Astrocyte (in vitro differentiated cells and primary cell): ENCODE results near the gene HIVEP2. TPM values are rescaled to one million over a fixed set of nuclear protein-coding genes. Genes with fewer than 3 reads are reported as not detected.

ENCODE experiments used
- DNase-seq: peaks from one replicate; pipeline ENCODE4 v3.0.0-alpha.2; 2010; ENCODE audit warnings: low read depth
- FAIRE-seq: peaks from 2 replicates; lab custom pipeline; 2011; peaks lifted over from hg19 to GRCh38; lab: Jason Lieb, UNC
- H2AFZ ChIP-seq: 2 replicates; pipeline ENCODE4 v1.6.0; 2012; ENCODE audit warnings: low read depth, low read length, inconsistent platforms
- H3K27ac ChIP-seq: 2 replicates; pipeline ENCODE4 v1.5.1; 2011; ENCODE audit warnings: low read depth, low read length, inconsistent platforms
- H3K27me3 ChIP-seq: 2 replicates; pipeline ENCODE4 v1.6.0; 2011; ENCODE audit warnings: low read length, inconsistent platforms; ENCODE audit not compliant: insufficient read depth
- H3K36me3 ChIP-seq: 2 replicates; pipeline ENCODE4 v1.5.1; 2011; ENCODE audit warnings: low read length, inconsistent platforms; ENCODE audit not compliant: insufficient read depth
- H3K4me1 ChIP-seq: 2 replicates; pipeline ENCODE4 v1.5.1; 2011; ENCODE audit warnings: low read length, inconsistent platforms; ENCODE audit not compliant: insufficient read depth
- H3K4me2 ChIP-seq: 2 replicates; pipeline ENCODE4 v1.6.0; 2012; ENCODE audit warnings: low read length, inconsistent platforms
- H3K4me3 ChIP-seq: 2 replicates; pipeline ENCODE4 v1.5.1; 2011; ENCODE audit warnings: low read depth, mild to moderate bottlenecking, low read length, inconsistent platforms; ENCODE audit not compliant: insufficient read depth
- H3K79me2 ChIP-seq: 2 replicates; pipeline ENCODE4 v1.6.0; 2012; ENCODE audit warnings: mild to moderate bottlenecking, low read length, inconsistent platforms; ENCODE audit not compliant: insufficient read depth
- H3K9ac ChIP-seq: 2 replicates; pipeline ENCODE4 v1.6.0; 2012; ENCODE audit warnings: mild to moderate bottlenecking, low read length, inconsistent platforms
- H3K9me3 ChIP-seq: 2 replicates; pipeline ENCODE4 v1.5.1; 2012; ENCODE audit warnings: low read depth, mild to moderate bottlenecking, low read length, inconsistent platforms; ENCODE audit not compliant: insufficient read depth
- H4K20me1 ChIP-seq: 2 replicates; pipeline ENCODE4 v1.6.0; 2012; ENCODE audit warnings: low read length, inconsistent platforms; ENCODE audit not compliant: insufficient read depth
- H3K27ac Mint-ChIP-seq: one replicate; pipeline ENCODE4 v1.8.0; 2021; ENCODE audit warnings: mild to moderate bottlenecking, mixed read lengths; ENCODE audit not compliant: unreplicated experiment
- H3K27me3 Mint-ChIP-seq: one replicate; pipeline ENCODE4 v1.8.0; 2021; ENCODE audit warnings: low read depth, mixed read lengths; ENCODE audit not compliant: unreplicated experiment
- H3K36me3 Mint-ChIP-seq: one replicate; pipeline ENCODE4 v1.8.0; 2021; ENCODE audit warnings: low read depth, mixed read lengths; ENCODE audit not compliant: unreplicated experiment
- H3K4me1 Mint-ChIP-seq: one replicate; pipeline ENCODE4 v1.8.0; 2021; ENCODE audit warnings: low read depth, mixed read lengths; ENCODE audit not compliant: unreplicated experiment
- H3K4me3 Mint-ChIP-seq: one replicate; pipeline ENCODE4 v1.8.0; 2021; ENCODE audit warnings: mild to moderate bottlenecking, moderate library complexity, mixed read lengths; ENCODE audit not compliant: unreplicated experiment
- H3K9me3 Mint-ChIP-seq: one replicate; pipeline ENCODE4 v1.8.0; 2021; ENCODE audit warnings: mild to moderate bottlenecking, mixed read lengths; ENCODE audit not compliant: unreplicated experiment
- EZH2 ChIP-seq: IDR thresholded peaks from 2 replicates; pipeline ENCODE4 v1.6.1; 2012; ENCODE audit warnings: mild to moderate bottlenecking, low read length, inconsistent platforms; ENCODE audit not compliant: insufficient read depth
- total RNA-seq: library from RNA; stranded (reverse); gene quantifications from 2 replicates; pipeline ENCODE4 v1.2.1, GENCODE V29; 2021
- TF ChIP-seq, protein P1 (sequence below): IDR thresholded peaks from 2 replicates; pipeline ENCODE4 v1.5.1; 2011; ENCODE audit warnings: low read depth, mild to moderate bottlenecking, inconsistent platforms, low read length, moderate library complexity; ENCODE audit not compliant: insufficient read depth

The HIVEP2 gene
- total RNA-seq, 1 donor from 2014 or later = 21.2 TPM

DNA sequence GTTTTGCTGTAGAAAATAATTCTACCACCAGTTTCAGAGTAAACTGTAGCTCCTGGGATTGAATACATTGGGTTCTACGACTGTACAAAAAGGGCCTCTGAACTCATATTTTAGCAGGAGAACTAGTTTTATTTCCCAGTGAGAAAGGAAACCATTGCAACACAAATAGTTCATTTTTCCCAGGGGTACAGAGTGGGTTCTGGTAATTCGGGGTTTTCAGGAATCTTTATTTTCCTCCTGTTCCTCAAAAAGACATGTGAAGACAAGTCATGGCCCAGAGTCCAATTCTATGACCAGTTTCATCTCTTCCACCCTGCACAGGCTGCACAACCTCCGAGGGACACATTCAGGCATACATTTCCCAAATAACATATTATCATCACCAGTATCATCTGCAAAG is 222.1 kb downstream of the HIVEP2 start:
- H3K36me3 Mint-ChIP-seq = peaks cover 4% of the 10 kb centered on the region
- H3K9ac ChIP-seq = no peak overlapping the region
- H3K27me3 ChIP-seq = no peaks in the 10 kb centered on the region
- no peak overlapping the region for H2AFZ ChIP-seq
- no peak for DNase-seq
- H3K4me1 ChIP-seq = peaks cover 7% of the 10 kb centered on the region
- no peak overlapping the region for H3K27ac Mint-ChIP-seq
- no peak for FAIRE-seq
- H3K4me3 ChIP-seq = no peak overlapping the region
- H3K4me3 Mint-ChIP-seq = no peak overlapping the region
- no peaks in the 10 kb centered on the region for H4K20me1 ChIP-seq
- no peaks in the 10 kb centered on the region for H3K27me3 Mint-ChIP-seq
- no peaks in the 10 kb centered on the region for H3K79me2 ChIP-seq
- H3K9me3 Mint-ChIP-seq = peaks cover 11% of the 10 kb centered on the region
- H3K27ac ChIP-seq = no peak overlapping the region
- no peaks in the 10 kb centered on the region for H3K36me3 ChIP-seq
- TF ChIP-seq, protein P1, sequence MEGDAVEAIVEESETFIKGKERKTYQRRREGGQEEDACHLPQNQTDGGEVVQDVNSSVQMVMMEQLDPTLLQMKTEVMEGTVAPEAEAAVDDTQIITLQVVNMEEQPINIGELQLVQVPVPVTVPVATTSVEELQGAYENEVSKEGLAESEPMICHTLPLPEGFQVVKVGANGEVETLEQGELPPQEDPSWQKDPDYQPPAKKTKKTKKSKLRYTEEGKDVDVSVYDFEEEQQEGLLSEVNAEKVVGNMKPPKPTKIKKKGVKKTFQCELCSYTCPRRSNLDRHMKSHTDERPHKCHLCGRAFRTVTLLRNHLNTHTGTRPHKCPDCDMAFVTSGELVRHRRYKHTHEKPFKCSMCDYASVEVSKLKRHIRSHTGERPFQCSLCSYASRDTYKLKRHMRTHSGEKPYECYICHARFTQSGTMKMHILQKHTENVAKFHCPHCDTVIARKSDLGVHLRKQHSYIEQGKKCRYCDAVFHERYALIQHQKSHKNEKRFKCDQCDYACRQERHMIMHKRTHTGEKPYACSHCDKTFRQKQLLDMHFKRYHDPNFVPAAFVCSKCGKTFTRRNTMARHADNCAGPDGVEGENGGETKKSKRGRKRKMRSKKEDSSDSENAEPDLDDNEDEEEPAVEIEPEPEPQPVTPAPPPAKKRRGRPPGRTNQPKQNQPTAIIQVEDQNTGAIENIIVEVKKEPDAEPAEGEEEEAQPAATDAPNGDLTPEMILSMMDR = no peak
- TF ChIP-seq EZH2 = no peak
- no peak overlapping the region for H3K4me2 ChIP-seq
- H3K9me3 ChIP-seq = no peaks in the 10 kb centered on the region
- H3K4me1 Mint-ChIP-seq = peaks cover 6% of the 10 kb centered on the region

DNA sequence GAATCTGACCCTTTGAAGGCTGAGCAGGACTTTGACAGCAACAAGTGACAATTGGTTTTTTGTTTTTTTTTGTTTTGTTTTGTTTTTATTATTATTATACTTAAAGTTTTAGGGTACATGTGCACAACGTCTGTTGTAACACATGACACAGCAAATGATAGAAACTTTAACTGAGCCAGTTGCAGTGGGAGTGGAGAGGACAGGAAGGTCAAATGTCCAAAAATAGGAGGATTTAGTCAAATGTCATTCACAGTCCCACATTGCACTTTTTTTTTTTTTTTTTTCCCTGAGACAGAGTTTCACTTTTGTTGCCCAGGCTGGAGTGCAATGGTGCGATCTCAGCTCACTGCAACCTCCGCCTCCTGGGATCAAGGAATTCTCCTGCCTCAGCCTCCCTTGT is 223.0 kb downstream of the HIVEP2 start:
- Histone ChIP-seq H4K20me1 (no peaks in the 10 kb centered on the region), H3K4me2 (no peak overlapping the region), H3K36me3 (no peaks in the 10 kb centered on the region), H3K9ac (no peak overlapping the region), H3K9me3 (no peaks in the 10 kb centered on the region), H2AFZ (no peak overlapping the region), H3K27ac (no peak overlapping the region), H3K4me3 (no peak overlapping the region), H3K4me1 (peaks cover 5% of the 10 kb centered on the region), H3K27me3 (no peaks in the 10 kb centered on the region), H3K79me2 (no peaks in the 10 kb centered on the region)
- no peak overlapping the region for H3K27ac Mint-ChIP-seq
- peaks cover 4% of the 10 kb centered on the region for H3K36me3 Mint-ChIP-seq
- peaks cover 11% of the 10 kb centered on the region for H3K9me3 Mint-ChIP-seq
- H3K4me1 Mint-ChIP-seq = peaks cover 5% of the 10 kb centered on the region
- no peak overlapping the region for H3K4me3 Mint-ChIP-seq
- no peak for DNase-seq
- H3K27me3 Mint-ChIP-seq = no peaks in the 10 kb centered on the region
- TF ChIP-seq, protein P1 = no peak
- TF ChIP-seq EZH2 = no peak
- no peak for FAIRE-seq

DNA sequence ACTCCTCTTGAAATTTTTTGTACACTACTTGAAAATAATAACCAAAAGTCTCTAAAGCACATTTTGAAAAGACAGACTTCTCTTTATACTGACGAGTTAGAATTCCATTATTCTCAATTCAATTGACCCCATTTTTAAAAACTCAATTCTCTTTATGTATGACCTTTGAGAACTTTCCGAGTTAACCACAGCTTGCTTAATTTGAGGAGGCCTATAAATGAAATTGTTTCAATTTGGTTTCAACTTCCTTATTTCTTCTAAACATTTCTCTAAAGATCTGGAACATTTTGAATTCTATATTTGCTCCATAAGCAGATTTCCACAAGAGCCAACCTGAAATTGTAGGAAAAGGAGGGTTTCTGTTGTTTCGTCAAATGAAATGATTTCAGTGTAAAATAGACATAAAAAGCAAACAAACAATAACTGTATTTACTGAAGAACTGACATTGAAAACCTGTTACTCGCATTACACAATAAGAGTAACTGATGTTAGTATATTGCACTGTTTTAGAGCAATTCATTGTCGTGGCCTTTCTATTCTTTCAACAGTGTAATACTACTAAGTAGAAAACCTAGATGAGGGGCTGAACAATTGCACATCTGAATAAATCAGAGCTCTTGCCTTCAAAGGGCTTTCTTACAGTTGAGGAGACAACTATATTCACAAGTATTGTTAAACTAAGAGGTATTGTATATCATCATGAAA is 223.6 kb downstream of the HIVEP2 start:
- H3K4me3 Mint-ChIP-seq = no peak overlapping the region
- no peak for TF ChIP-seq EZH2
- TF ChIP-seq, protein P1 = no peak

More for the DNA sequence above, 223.6 kb downstream of the HIVEP2 start:
- Mint-ChIP-seq H3K4me1 (no peaks in the 10 kb centered on the region), H3K27ac (no peak overlapping the region), H3K27me3 (no peaks in the 10 kb centered on the region), H3K36me3 (peaks cover 4% of the 10 kb centered on the region), H3K9me3 (peaks cover 11% of the 10 kb centered on the region)
- Histone ChIP-seq H3K9me3 (no peaks in the 10 kb centered on the region), H3K36me3 (no peaks in the 10 kb centered on the region), H3K9ac (no peak overlapping the region), H3K4me1 (no peaks in the 10 kb centered on the region), H4K20me1 (no peaks in the 10 kb centered on the region), H2AFZ (no peak overlapping the region), H3K4me2 (no peak overlapping the region), H3K27me3 (no peaks in the 10 kb centered on the region), H3K27ac (no peak overlapping the region), H3K4me3 (no peak overlapping the region), H3K79me2 (no peaks in the 10 kb centered on the region)
- FAIRE-seq (no peak), DNase-seq (no peak)
